ENCODE measurements around the gene RYR2.

Gene RYR2

DNA sequence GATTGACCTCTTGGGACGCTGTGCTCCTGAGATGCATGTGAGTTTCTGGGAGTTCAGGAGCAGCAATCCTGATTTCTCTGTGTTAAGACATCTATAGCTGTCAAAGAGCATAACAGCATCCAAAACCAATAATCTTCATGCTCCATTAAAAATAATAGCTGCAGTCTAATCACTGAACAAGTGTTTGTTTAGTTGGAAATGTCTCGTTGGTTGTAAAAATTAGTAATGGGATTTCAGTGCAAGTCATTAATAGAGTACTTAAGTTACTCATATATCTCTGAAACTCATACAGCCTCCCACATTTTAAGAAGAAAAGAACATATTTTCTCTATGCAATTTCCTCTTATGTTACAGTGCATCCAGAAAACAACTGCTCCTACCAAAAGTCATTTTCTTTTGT lies 599.0 kb downstream of the RYR2 start:
- TF ChIP-seq, protein P1, sequence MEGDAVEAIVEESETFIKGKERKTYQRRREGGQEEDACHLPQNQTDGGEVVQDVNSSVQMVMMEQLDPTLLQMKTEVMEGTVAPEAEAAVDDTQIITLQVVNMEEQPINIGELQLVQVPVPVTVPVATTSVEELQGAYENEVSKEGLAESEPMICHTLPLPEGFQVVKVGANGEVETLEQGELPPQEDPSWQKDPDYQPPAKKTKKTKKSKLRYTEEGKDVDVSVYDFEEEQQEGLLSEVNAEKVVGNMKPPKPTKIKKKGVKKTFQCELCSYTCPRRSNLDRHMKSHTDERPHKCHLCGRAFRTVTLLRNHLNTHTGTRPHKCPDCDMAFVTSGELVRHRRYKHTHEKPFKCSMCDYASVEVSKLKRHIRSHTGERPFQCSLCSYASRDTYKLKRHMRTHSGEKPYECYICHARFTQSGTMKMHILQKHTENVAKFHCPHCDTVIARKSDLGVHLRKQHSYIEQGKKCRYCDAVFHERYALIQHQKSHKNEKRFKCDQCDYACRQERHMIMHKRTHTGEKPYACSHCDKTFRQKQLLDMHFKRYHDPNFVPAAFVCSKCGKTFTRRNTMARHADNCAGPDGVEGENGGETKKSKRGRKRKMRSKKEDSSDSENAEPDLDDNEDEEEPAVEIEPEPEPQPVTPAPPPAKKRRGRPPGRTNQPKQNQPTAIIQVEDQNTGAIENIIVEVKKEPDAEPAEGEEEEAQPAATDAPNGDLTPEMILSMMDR (IDR thresholded peaks at IDR 0.05; ENCODE audit: low read depth, low read length), result no peak
- no peak overlapping the region for H3K4me3 ChIP-seq (ENCODE audit: low read depth, low read length)

- no peak overlapping the region for H3K4me3 ChIP-seq (ENCODE audit: low read depth, low read length)
- TF ChIP-seq, protein P1 (IDR thresholded peaks at IDR 0.05; ENCODE audit: low read depth, low read length), result no peak
Measured at GRCh38 chr1:237650809-237651208, 608.8 kb downstream of the RYR2 start.

DNA sequence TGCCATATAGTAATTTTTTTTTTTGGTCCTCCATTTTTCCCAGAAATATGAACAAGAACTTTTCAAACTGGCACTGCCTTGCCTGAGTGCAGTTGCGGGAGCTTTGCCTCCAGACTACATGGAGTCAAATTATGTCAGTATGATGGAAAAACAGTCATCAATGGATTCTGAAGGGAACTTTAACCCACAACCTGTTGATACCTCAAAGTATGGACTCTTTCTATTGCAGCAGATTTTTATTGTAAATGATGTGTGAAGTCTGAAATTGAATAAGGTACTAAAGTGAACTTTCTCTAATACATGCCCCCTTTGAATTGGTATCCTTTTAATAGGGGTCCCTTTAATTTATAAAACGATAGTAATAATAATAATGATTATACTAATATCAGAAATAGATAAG lies 613.8 kb downstream of the RYR2 start:
- TF ChIP-seq, protein P1 (IDR thresholded peaks at IDR 0.05; ENCODE audit: low read depth, low read length), result no peak
- no peak overlapping the region for H3K4me3 ChIP-seq (ENCODE audit: low read depth, low read length)

DNA sequence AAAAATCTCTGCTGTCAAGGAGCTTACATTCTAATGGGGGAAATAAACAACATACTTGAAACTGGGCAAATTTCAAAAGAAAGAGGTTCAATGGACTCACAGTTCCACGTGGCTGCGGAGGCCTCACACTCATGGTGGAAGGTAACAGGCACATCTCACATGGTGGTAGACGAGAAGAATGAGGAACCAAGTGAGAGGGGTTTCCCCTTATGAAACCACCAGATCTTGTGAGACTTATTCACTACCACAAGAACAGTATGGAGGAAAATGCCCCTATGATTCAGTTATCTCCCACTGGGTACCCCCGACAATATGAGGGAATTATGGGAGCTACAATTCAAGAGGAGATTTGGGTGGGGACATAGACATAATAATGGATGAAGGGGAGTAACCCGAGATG lies 622.4 kb downstream of the RYR2 start:
- TF ChIP-seq, protein P1 (IDR thresholded peaks at IDR 0.05; ENCODE audit: low read depth, low read length), result no peak
- no peak overlapping the region for H3K4me3 ChIP-seq (ENCODE audit: low read depth, low read length)

DNA sequence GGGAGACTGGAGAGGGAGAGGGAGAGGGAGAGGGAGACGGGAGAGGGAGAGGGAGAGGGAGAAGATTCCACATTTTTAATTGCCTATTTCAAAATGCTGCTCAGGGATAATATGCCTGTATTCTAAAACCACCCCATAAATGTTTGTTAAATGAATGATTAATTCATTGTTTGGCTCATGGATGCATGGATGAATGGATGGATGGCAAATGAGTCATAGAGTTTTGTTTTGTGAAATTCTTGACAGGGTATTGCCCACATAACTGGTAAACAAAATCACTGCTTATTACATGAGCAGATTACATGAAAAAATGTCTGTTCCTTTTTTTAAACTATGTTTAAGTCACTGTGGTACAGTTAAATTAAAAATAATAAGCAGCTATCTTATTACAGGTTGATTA lies 628.3 kb downstream of the RYR2 start:
- TF ChIP-seq, protein P1 (IDR thresholded peaks at IDR 0.05; ENCODE audit: low read depth, low read length), result no peak
- H3K4me3 ChIP-seq (ENCODE audit: low read depth, low read length), result no peak overlapping the region

DNA sequence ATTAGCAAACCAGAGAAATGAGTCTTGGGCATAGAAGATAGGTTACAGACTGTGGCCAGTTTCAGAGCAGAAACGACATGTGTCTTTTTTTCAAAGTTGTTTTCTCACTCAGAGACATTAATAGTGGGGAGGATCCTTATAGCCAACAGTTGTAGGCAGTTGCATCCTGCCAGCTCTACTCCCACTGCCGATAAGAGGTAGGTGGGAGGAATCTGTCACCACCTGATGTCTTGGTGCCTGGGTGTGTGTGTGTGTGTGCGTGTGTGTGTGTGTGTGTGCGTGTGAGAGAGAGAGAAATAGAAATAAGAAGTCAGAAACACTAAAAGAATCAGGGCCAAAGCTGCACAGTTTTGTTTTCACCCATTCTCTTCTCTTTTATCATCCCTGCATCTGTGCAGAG lies 629.3 kb downstream of the RYR2 start:
- H3K4me3 ChIP-seq (ENCODE audit: low read depth, low read length), result no peak overlapping the region
- TF ChIP-seq, protein P1 (IDR thresholded peaks at IDR 0.05; ENCODE audit: low read depth, low read length), result no peak

GRCh38 chr1:237671935-237672334 lies 630.0 kb downstream of the RYR2 start:
- TF ChIP-seq, protein P1 (IDR thresholded peaks at IDR 0.05; ENCODE audit: low read depth, low read length), result no peak
- H3K4me3 ChIP-seq (ENCODE audit: low read depth, low read length), result no peak overlapping the region
